H1 (cell line): ENCODE data around the gene MYO5B. TPM values are rescaled to one million over a fixed set of nuclear protein-coding genes. Genes with fewer than 3 reads are reported as not detected.

ENCODE experiments used
- BACH1 ChIP-seq: IDR thresholded peaks from 2 replicates; pipeline ENCODE4 v1.6.1; 2012; ENCODE audit warnings: low read length, improper control_type of control experiment
- CBX5 ChIP-seq: fragments of 300-800, 300-1000 bp; sonication (generic); IDR thresholded peaks from 2 replicates; pipeline ENCODE4 v1.7.1; 2016; ENCODE audit warnings: antibody characterized with exemption, low read length, low read depth
- EP300 ChIP-seq, 2 experiments: IDR thresholded peaks; 1 replicate in 1 of 2; 2 replicates in 1 of 2; pipeline ENCODE4 v1.6.1; 2011 to 2012; ENCODE audit warnings: low read depth in 2 of 2, low read length in 2 of 2, mild to moderate bottlenecking in 2 of 2, borderline replicate concordance in 1 of 2, inconsistent platforms in 1 of 2, moderate library complexity in 1 of 2
- HDAC6 ChIP-seq: IDR thresholded peaks from one replicate; pipeline ENCODE4 v1.7.1; 2012; ENCODE audit warnings: low read depth, mild to moderate bottlenecking, inconsistent platforms, low read length, moderate library complexity
- RXRA ChIP-seq: IDR thresholded peaks from 2 replicates; pipeline ENCODE4 v1.6.1; 2011; ENCODE audit warnings: low read depth, mild to moderate bottlenecking, low read length, moderate library complexity; ENCODE audit not compliant: insufficient read depth
- SP1 ChIP-seq: IDR thresholded peaks from 2 replicates; pipeline ENCODE4 v1.6.1; 2011; ENCODE audit warnings: low read depth, low read length
- TAF7 ChIP-seq: optimal IDR thresholded peaks from 2 replicates; pipeline ENCODE3; 2011; ENCODE audit warnings: low read depth, mild to moderate bottlenecking, inconsistent platforms, low read length, moderate library complexity, borderline replicate concordance
- TBP ChIP-seq: IDR thresholded peaks from 2 replicates; pipeline ENCODE4 v1.6.1; 2011; ENCODE audit warnings: low read depth, low read length, improper control_type of control experiment
- ZNF274 ChIP-seq: IDR thresholded peaks from 2 replicates; pipeline ENCODE4 v1.7.0; 2012; ENCODE audit warnings: low read length, borderline replicate concordance; ENCODE audit errors: extremely low read depth
- polyA plus RNA-seq, 7 experiments: library from polyadenylated mRNA; depleted of rRNA in 3 of 7; stranded (reverse) in 5 of 7; unstranded in 2 of 7; fragments of >200 nt in 5 of 7; fragments of 200-250 nt in 2 of 7; gene quantifications; 1 replicate in 5 of 7; 2 replicates in 1 of 7; 4 replicates in 1 of 7; pipeline versions ENCODE4 v1.2.1 to v1.2.3, GENCODE V29; 2011 to 2013; ENCODE audit warnings: missing spikeins in 2 of 7, mixed read lengths in 2 of 7
- total RNA-seq: library from RNA; stranded (reverse); fragmentation: NEBNext Ultra II Directional; extraction: Animal tissue kit (Norgen Biotek cat#: 25700); gene quantifications from 2 replicates; pipeline ENCODE4 v1.2.1, GENCODE V29; 2021

The MYO5B gene
- total and polyA plus RNA-seq, 2 of the 8 experiments (the other 6 are each of a cell fraction or from before 2014, with no cell fraction given), result 6.4 to 7.7 TPM

- TF ChIP-seq HDAC6 (no peak), CBX5 (no peak), ZNF274 (no peak), BACH1 (no peak), EP300 (IDR thresholded peaks at IDR 0.05; ENCODE audit: borderline replicate concordance in 1 of 2, low read depth in 2 of 2, low read length in 2 of 2) (no peak), TBP (0 out of 2 replicates have a peak, but pooled peaks have one; percentile 23), SP1 (0 out of 2 replicates have a peak, but pooled peaks have one; percentile 22), RXRA (no peak), TAF7 (no peak)
Measured at GRCh38 chr18:50128506-50129271, 66.3 kb downstream of the MYO5B start (continued).
